CD4-positive, alpha-beta T cell (primary cell): ENCODE measurements around the gene HOTAIR. TPM values are rescaled to one million over a fixed set of nuclear protein-coding genes. Genes with fewer than 3 reads are reported as not detected.

ENCODE experiments used
- ATAC-seq: fragments of 200-7000 bp; cut with Tn5 transposase; one replicate; pipeline ENCODE4 v1.10.0; 2022; ENCODE audit warnings: mild to moderate bottlenecking; ENCODE audit not compliant: poor library complexity
- CTCF ChIA-PET: fragments of 350-600 bp; sonication (Branson Sonifier 250); formaldehyde crosslinking; loops from one replicate; lab custom pipeline; 2021; ENCODE audit warnings: antibody characterized with exemption, inconsistent platforms; lab: Charles Lee
- POLR2A ChIA-PET: fragments of 350-600 bp; sonication (Branson Sonifier 250); formaldehyde crosslinking; loops from one replicate; lab custom pipeline; 2021; ENCODE audit warnings: antibody characterized with exemption, inconsistent platforms; lab: Charles Lee
- DNase-seq, 14 experiments: peaks; one replicate each; pipeline ENCODE4 v3.0.0-alpha.2; 2013 to 2020; ENCODE audit warnings: mixed read lengths in 2 of 14
- H3K27ac ChIP-seq, 2 donors: one replicate each; pipeline versions ENCODE4 v1.5.1 to v1.7.0; 2013; ENCODE audit warnings: low read length in 2 of 2, low read depth in 1 of 2, mild to moderate bottlenecking in 1 of 2
- H3K27me3 ChIP-seq, 2 experiments: 1 replicate in 1 of 2; 2 replicates in 1 of 2; pipeline versions ENCODE4 v1.6.1 to v1.7.0; 2013; ENCODE audit warnings: low read length in 2 of 2, control low read depth in 1 of 2, mild to moderate bottlenecking in 1 of 2, moderate library complexity in 1 of 2; ENCODE audit not compliant: insufficient read depth in 2 of 2, control insufficient read depth in 1 of 2
- H3K36me3 ChIP-seq: one replicate; pipeline ENCODE4 v1.6.1; 2013; ENCODE audit warnings: low read length, control low read depth; ENCODE audit not compliant: insufficient read depth
- H3K4me1 ChIP-seq: one replicate; pipeline ENCODE4 v1.6.1; 2013; ENCODE audit warnings: low read length, control low read depth; ENCODE audit not compliant: insufficient read depth
- H3K4me3 ChIP-seq: one replicate; pipeline ENCODE4 v1.5.1; 2013; ENCODE audit warnings: mild to moderate bottlenecking, low read length, moderate library complexity
- H3K9me3 ChIP-seq, 2 experiments: 1 replicate in 1 of 2; 2 replicates in 1 of 2; pipeline versions ENCODE4 v1.6.1 to v1.7.0; 2013; ENCODE audit warnings: low read length in 2 of 2, mild to moderate bottlenecking in 2 of 2, control low read depth in 1 of 2, moderate library complexity in 1 of 2; ENCODE audit not compliant: control insufficient read depth in 1 of 2, insufficient read depth in 1 of 2
- H3K27ac Mint-ChIP-seq: one replicate; pipeline ENCODE4 v1.8.0; 2020; ENCODE audit warnings: mixed read lengths
- H3K27me3 Mint-ChIP-seq: one replicate; pipeline ENCODE4 v1.8.0; 2021; ENCODE audit warnings: mixed read lengths
- H3K36me3 Mint-ChIP-seq: one replicate; pipeline ENCODE4 v1.8.0; 2021; ENCODE audit warnings: low read depth, mixed read lengths
- H3K4me1 Mint-ChIP-seq: one replicate; pipeline ENCODE4 v1.8.0; 2021; ENCODE audit warnings: low read depth, mixed read lengths
- H3K4me3 Mint-ChIP-seq: one replicate; pipeline ENCODE4 v1.8.0; 2020; ENCODE audit warnings: mild to moderate bottlenecking, mixed read lengths
- H3K9me3 Mint-ChIP-seq: one replicate; pipeline ENCODE4 v1.8.0; 2020; ENCODE audit warnings: mixed read lengths
- intact Hi-C, 2 experiments: fragments of 100-400 bp; cut with DNase I in 1 of 2; cut with micrococcal nuclease in 1 of 2; formaldehyde crosslinking; loops; one replicate each; pipeline versions ENCODE4 v1.15.1 to v1.9.0; 2023 to 2025; cut with DNase I, micrococcal nuclease
- total RNA-seq, 174 experiments: library from RNA in 2 of 174; stranded (reverse) in 2 of 174; gene quantifications; one replicate each; pipeline ENCODE4 v1.2.3 and lab custom pipeline; 2021 to 2026
- TF ChIP-seq, protein P1 (sequence below): fragments of 200-600 bp; IDR thresholded peaks from one replicate; pipeline ENCODE4 v1.8.0; 2022; ENCODE audit warnings: antibody characterized with exemption, mild to moderate bottlenecking

HOTAIR gene
- total RNA-seq, 2 experiments from 2014 or later = not detected

DNA sequence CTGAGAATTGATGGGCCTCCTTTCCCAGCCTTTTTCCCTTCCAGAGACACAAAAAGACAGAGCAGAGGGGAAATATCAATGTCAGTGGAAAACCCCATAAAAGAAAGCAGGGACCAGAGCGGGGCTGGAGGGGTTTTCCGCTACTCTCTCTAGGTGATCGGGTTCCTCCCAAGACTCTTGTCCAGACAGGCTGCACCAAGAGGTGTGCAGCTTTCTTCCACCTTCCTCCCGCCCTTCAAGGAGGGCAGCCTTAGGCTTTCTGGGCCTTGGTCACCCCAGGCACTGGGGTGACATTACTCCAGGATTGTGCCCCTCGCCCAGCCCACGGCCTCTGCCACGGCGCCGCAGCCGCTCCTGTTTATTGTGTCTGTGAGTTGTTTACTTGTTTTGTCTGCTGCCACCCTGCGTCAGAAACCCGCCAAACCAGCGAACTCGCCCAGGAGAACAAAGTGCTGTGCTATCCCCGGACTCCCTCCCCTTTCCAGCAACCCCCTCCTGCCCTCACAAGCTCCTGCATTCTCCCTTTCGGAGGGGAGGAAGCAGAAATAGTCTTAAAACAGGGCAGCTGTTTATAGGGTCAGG is 46.8 kb upstream of the HOTAIR start:
- CTCF ChIA-PET = interaction anchor here (1.6 kb wide), 1 partner anchor 11 kb away, joined by 5 read pairs; no protein-coding TSS in a partner anchor
- Mint-ChIP-seq H3K36me3 (no peaks in the 10 kb centered on the region), H3K27ac (no peak overlapping the region), H3K4me3 (peak overlapping the region; percentile 1), H3K27me3 (peaks cover 93% of the 10 kb centered on the region), H3K9me3 (no peaks in the 10 kb centered on the region), H3K4me1 (peaks cover 12% of the 10 kb centered on the region)
- no peak overlapping the region for H3K27ac ChIP-seq
- DNase-seq = no peak
- H3K4me3 ChIP-seq = no peak overlapping the region
- H3K4me1 ChIP-seq = peaks cover 25% of the 10 kb centered on the region
- POLR2A ChIA-PET = interaction anchor here (0.6 kb wide), 1 partner anchor 8 kb away, joined by 3 read pairs; no protein-coding TSS in a partner anchor
- ATAC-seq = no peak
- intact Hi-C loops = no loop called here
- TF ChIP-seq, protein P1, sequence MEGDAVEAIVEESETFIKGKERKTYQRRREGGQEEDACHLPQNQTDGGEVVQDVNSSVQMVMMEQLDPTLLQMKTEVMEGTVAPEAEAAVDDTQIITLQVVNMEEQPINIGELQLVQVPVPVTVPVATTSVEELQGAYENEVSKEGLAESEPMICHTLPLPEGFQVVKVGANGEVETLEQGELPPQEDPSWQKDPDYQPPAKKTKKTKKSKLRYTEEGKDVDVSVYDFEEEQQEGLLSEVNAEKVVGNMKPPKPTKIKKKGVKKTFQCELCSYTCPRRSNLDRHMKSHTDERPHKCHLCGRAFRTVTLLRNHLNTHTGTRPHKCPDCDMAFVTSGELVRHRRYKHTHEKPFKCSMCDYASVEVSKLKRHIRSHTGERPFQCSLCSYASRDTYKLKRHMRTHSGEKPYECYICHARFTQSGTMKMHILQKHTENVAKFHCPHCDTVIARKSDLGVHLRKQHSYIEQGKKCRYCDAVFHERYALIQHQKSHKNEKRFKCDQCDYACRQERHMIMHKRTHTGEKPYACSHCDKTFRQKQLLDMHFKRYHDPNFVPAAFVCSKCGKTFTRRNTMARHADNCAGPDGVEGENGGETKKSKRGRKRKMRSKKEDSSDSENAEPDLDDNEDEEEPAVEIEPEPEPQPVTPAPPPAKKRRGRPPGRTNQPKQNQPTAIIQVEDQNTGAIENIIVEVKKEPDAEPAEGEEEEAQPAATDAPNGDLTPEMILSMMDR = no peak
- H3K9me3 ChIP-seq = peaks cover 0 to 26% of the 10 kb centered on the region in 2 experiments
- no peaks in the 10 kb centered on the region for H3K36me3 ChIP-seq
- H3K27me3 ChIP-seq = peaks cover 89 to 92% of the 10 kb centered on the region in 2 experiments

- ChIA-PET POLR2A (no interaction called here), CTCF (no interaction called here)
- Histone ChIP-seq H3K4me3 (no peak overlapping the region), H3K9me3 (peaks cover 0 to 26% of the 10 kb centered on the region in 2 experiments), H3K27ac (no peak overlapping the region), H3K27me3 (peaks cover 88 to 91% of the 10 kb centered on the region in 2 experiments), H3K36me3 (no peaks in the 10 kb centered on the region), H3K4me1 (peaks cover 28% of the 10 kb centered on the region)
- ATAC-seq (no peak), DNase-seq (no peak)
- Mint-ChIP-seq H3K36me3 (no peaks in the 10 kb centered on the region), H3K27ac (no peak overlapping the region), H3K27me3 (peaks cover 93% of the 10 kb centered on the region), H3K9me3 (no peaks in the 10 kb centered on the region), H3K4me1 (peaks cover 11% of the 10 kb centered on the region), H3K4me3 (no peak overlapping the region)
- intact Hi-C loops = no loop called here
- TF ChIP-seq, protein P1 = no peak
Measured at GRCh38 chr12:54020591-54021405, 46.0 kb upstream of the HOTAIR start.

DNA sequence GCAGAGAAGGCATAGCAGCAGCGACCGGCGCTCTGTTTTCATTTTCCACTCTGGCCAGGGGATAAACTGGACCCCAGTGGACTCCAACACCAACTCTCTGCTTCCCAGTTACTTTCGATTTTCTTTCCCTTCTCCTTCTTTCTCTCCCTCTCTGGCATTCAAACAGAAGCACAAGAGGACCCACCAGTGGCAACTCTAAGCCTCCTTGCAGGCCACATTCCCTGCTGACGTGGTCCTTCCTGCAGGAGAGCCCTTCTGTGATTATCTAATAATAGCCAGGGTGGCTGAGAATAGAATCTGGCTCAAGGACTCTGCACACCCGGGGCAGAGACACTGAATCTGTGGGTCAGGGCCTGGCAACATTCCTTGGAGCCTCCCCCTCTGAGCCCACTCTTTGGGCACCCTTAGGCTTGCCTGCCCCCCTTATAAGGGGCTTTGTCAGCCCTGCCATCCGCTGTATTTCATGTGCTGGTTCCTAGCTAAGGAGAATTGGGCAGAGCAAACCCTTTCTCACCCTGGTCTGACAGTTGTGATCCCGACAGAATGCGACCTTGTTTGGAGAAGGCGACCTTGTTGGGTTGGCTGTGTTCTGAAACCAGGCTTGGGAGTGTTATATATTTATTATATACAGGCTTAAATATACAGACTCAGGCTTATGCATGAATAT is 45.3 kb upstream of the HOTAIR start:
- H3K9me3 Mint-ChIP-seq = no peaks in the 10 kb centered on the region
- ChIA-PET POLR2A (no interaction called here), CTCF (no interaction called here)
- Histone ChIP-seq H3K4me3 (no peak overlapping the region), H3K27me3 (peaks cover 88 to 91% of the 10 kb centered on the region in 2 experiments), H3K36me3 (no peaks in the 10 kb centered on the region), H3K9me3 (peaks cover 0 to 26% of the 10 kb centered on the region in 2 experiments), H3K4me1 (peaks cover 32% of the 10 kb centered on the region), H3K27ac (no peak overlapping the region)
- no peak for ATAC-seq
- intact Hi-C loops = no loop called here
- H3K4me1 Mint-ChIP-seq = peaks cover 12% of the 10 kb centered on the region
- no peaks in the 10 kb centered on the region for H3K36me3 Mint-ChIP-seq
- no peak overlapping the region for H3K27ac Mint-ChIP-seq
- DNase-seq = no peak
- peaks cover 93% of the 10 kb centered on the region for H3K27me3 Mint-ChIP-seq
- TF ChIP-seq, protein P1 = no peak
- H3K4me3 Mint-ChIP-seq = peak overlapping the region; percentile 77
